Astrocyte (in vitro differentiated cells and primary cell): ENCODE measurements around the gene PHLDA2. TPM values are rescaled to one million over a fixed set of nuclear protein-coding genes. Genes with fewer than 3 reads are reported as not detected.
A peak's percentile ranks its signal among the peaks of the same experiment; 100 is the strongest.

Experiments used
- DNase-seq: peaks from one replicate; pipeline ENCODE4 v3.0.0-alpha.2; 2010; ENCODE audit warnings: low read depth
- FAIRE-seq: peaks from 2 replicates; lab custom pipeline; 2011; peaks lifted over from hg19 to GRCh38; lab: Jason Lieb, UNC
- H2AFZ ChIP-seq: 2 replicates; pipeline ENCODE4 v1.6.0; 2012; ENCODE audit warnings: low read depth, low read length, inconsistent platforms
- H3K27ac ChIP-seq: 2 replicates; pipeline ENCODE4 v1.5.1; 2011; ENCODE audit warnings: low read depth, low read length, inconsistent platforms
- H3K27me3 ChIP-seq: 2 replicates; pipeline ENCODE4 v1.6.0; 2011; ENCODE audit warnings: low read length, inconsistent platforms; ENCODE audit not compliant: insufficient read depth
- H3K36me3 ChIP-seq: 2 replicates; pipeline ENCODE4 v1.5.1; 2011; ENCODE audit warnings: low read length, inconsistent platforms; ENCODE audit not compliant: insufficient read depth
- H3K4me1 ChIP-seq: 2 replicates; pipeline ENCODE4 v1.5.1; 2011; ENCODE audit warnings: low read length, inconsistent platforms; ENCODE audit not compliant: insufficient read depth
- H3K4me2 ChIP-seq: 2 replicates; pipeline ENCODE4 v1.6.0; 2012; ENCODE audit warnings: low read length, inconsistent platforms
- H3K4me3 ChIP-seq: 2 replicates; pipeline ENCODE4 v1.5.1; 2011; ENCODE audit warnings: low read depth, mild to moderate bottlenecking, low read length, inconsistent platforms; ENCODE audit not compliant: insufficient read depth
- H3K79me2 ChIP-seq: 2 replicates; pipeline ENCODE4 v1.6.0; 2012; ENCODE audit warnings: mild to moderate bottlenecking, low read length, inconsistent platforms; ENCODE audit not compliant: insufficient read depth
- H3K9ac ChIP-seq: 2 replicates; pipeline ENCODE4 v1.6.0; 2012; ENCODE audit warnings: mild to moderate bottlenecking, low read length, inconsistent platforms
- H3K9me3 ChIP-seq: 2 replicates; pipeline ENCODE4 v1.5.1; 2012; ENCODE audit warnings: low read depth, mild to moderate bottlenecking, low read length, inconsistent platforms; ENCODE audit not compliant: insufficient read depth
- H4K20me1 ChIP-seq: 2 replicates; pipeline ENCODE4 v1.6.0; 2012; ENCODE audit warnings: low read length, inconsistent platforms; ENCODE audit not compliant: insufficient read depth
- H3K27ac Mint-ChIP-seq: one replicate; pipeline ENCODE4 v1.8.0; 2021; ENCODE audit warnings: mild to moderate bottlenecking, mixed read lengths; ENCODE audit not compliant: unreplicated experiment
- H3K27me3 Mint-ChIP-seq: one replicate; pipeline ENCODE4 v1.8.0; 2021; ENCODE audit warnings: low read depth, mixed read lengths; ENCODE audit not compliant: unreplicated experiment
- H3K36me3 Mint-ChIP-seq: one replicate; pipeline ENCODE4 v1.8.0; 2021; ENCODE audit warnings: low read depth, mixed read lengths; ENCODE audit not compliant: unreplicated experiment
- H3K4me1 Mint-ChIP-seq: one replicate; pipeline ENCODE4 v1.8.0; 2021; ENCODE audit warnings: low read depth, mixed read lengths; ENCODE audit not compliant: unreplicated experiment
- H3K4me3 Mint-ChIP-seq: one replicate; pipeline ENCODE4 v1.8.0; 2021; ENCODE audit warnings: mild to moderate bottlenecking, moderate library complexity, mixed read lengths; ENCODE audit not compliant: unreplicated experiment
- H3K9me3 Mint-ChIP-seq: one replicate; pipeline ENCODE4 v1.8.0; 2021; ENCODE audit warnings: mild to moderate bottlenecking, mixed read lengths; ENCODE audit not compliant: unreplicated experiment
- CTCF ChIP-seq: IDR thresholded peaks from 2 replicates; pipeline ENCODE4 v1.5.1; 2011; ENCODE audit warnings: low read depth, mild to moderate bottlenecking, inconsistent platforms, low read length, moderate library complexity; ENCODE audit not compliant: insufficient read depth
- EZH2 ChIP-seq: IDR thresholded peaks from 2 replicates; pipeline ENCODE4 v1.6.1; 2012; ENCODE audit warnings: mild to moderate bottlenecking, low read length, inconsistent platforms; ENCODE audit not compliant: insufficient read depth
- total RNA-seq: library from RNA; stranded (reverse); gene quantifications from 2 replicates; pipeline ENCODE4 v1.2.1, GENCODE V29; 2021

PHLDA2 gene
- total RNA-seq, 1 donor from 2014 or later: 78.8 TPM

- Mint-ChIP-seq H3K27ac (peak overlapping the region; percentile 47), H3K9me3 (no peaks in the 10 kb centered on the region), H3K4me1 (peaks cover 8% of the 10 kb centered on the region), H3K27me3 (no peaks in the 10 kb centered on the region), H3K4me3 (no peak overlapping the region), H3K36me3 (peaks cover 2% of the 10 kb centered on the region)
- peak overlapping the region; percentile 22 for H2AFZ ChIP-seq
- H3K27ac ChIP-seq: peak overlapping the region; percentile 68
- H3K4me1 ChIP-seq: peaks cover 23% of the 10 kb centered on the region
- no peak for DNase-seq
- H3K9ac ChIP-seq: peak overlapping the region; percentile 68
- H3K9me3 ChIP-seq: no peaks in the 10 kb centered on the region
- H3K36me3 ChIP-seq: no peaks in the 10 kb centered on the region
- H3K79me2 ChIP-seq: no peaks in the 10 kb centered on the region
- FAIRE-seq: no peak
- no peaks in the 10 kb centered on the region for H4K20me1 ChIP-seq
- H3K4me3 ChIP-seq: peak overlapping the region; percentile 27
- peaks cover 3% of the 10 kb centered on the region for H3K27me3 ChIP-seq
- TF ChIP-seq CTCF (no peak), EZH2 (no peak)
- peak overlapping the region; percentile 87 for H3K4me2 ChIP-seq
These were observed 16.2 kb downstream of the PHLDA2 start for GRCh38 chr11:2913019-2913431.

DNA sequence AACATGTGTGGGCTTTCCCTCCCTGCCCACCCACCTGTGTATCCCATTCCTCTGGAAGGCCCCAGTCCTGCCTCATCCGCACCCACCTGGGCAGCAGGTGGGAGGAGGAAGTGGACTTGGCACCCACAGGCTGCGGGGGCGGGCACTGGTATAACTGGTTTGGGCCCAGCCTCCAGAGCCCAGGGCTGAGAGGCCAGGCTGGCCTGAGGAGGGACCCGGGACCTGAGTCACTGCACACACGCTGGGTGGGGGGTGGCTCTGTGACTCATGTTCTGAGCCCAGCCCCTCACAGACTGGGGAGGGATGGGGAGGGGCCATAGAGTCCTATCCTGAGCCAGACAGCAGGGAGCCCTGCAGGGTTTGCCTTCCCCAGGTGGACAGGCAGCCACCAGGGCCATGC lies 16.7 kb downstream of the PHLDA2 start:
- Histone ChIP-seq H3K36me3 (no peaks in the 10 kb centered on the region), H2AFZ (peak overlapping the region; percentile 22), H3K4me3 (peak overlapping the region; percentile 27), H3K27me3 (peaks cover 3% of the 10 kb centered on the region), H3K27ac (peak overlapping the region; percentile 68), H3K9ac (peak overlapping the region; percentile 68), H3K79me2 (no peaks in the 10 kb centered on the region), H4K20me1 (no peaks in the 10 kb centered on the region), H3K4me2 (peak overlapping the region; percentile 87), H3K9me3 (no peaks in the 10 kb centered on the region), H3K4me1 (peaks cover 23% of the 10 kb centered on the region)
- H3K4me1 Mint-ChIP-seq: peaks cover 8% of the 10 kb centered on the region
- H3K4me3 Mint-ChIP-seq: no peak overlapping the region
- peaks cover 2% of the 10 kb centered on the region for H3K36me3 Mint-ChIP-seq
- FAIRE-seq (peak; percentile 29), DNase-seq (peak; percentile 76)
- no peaks in the 10 kb centered on the region for H3K27me3 Mint-ChIP-seq
- H3K9me3 Mint-ChIP-seq: peaks cover under 1% of the 10 kb centered on the region
- TF ChIP-seq EZH2 (no peak), CTCF (no peak)
- H3K27ac Mint-ChIP-seq: no peak overlapping the region

DNA sequence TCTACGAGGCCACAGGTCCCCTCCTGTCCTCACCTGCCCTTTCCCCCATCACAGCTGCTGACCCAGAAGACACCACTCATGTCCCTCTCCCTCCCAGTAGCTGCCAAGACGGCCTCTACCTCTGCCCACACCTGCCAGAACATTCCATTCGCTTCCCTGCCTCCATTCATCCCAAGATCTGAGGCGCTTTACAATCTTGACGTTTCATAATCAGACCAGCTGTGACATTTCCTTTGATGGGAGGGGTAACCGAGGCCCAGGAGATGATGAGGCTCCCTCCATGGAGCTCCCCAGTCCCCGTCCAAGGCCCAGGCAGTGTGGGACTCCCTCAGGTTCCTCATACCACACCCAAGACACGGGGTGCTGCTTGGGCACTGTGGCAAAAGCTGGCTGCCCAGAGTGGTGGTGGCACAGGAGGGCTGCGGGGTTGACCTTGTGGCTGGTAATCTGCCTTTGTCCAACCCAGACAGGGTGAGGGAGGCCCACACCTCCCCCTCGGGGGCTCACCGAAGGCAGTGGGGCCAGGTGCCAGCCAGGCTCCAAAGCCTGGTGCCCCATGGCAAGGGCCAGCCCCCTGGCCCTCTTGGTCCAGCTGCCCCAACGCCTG lies 17.3 kb downstream of the PHLDA2 start:
- FAIRE-seq (no peak), DNase-seq (no peak)
- H3K36me3 ChIP-seq: no peaks in the 10 kb centered on the region
- no peak overlapping the region for H3K4me3 ChIP-seq
- peak overlapping the region; percentile 87 for H3K4me2 ChIP-seq
- no peak overlapping the region for H2AFZ ChIP-seq
- no peak overlapping the region for H3K27ac ChIP-seq
- no peak overlapping the region for H3K27ac Mint-ChIP-seq
- TF ChIP-seq CTCF: no peak
- no peak for TF ChIP-seq EZH2
- H3K9me3 ChIP-seq: no peaks in the 10 kb centered on the region
- peaks cover 3% of the 10 kb centered on the region for H3K27me3 ChIP-seq
- H3K27me3 Mint-ChIP-seq: no peaks in the 10 kb centered on the region
- peaks cover 6% of the 10 kb centered on the region for H3K36me3 Mint-ChIP-seq
- peaks cover 3% of the 10 kb centered on the region for H3K9me3 Mint-ChIP-seq
- H3K9ac ChIP-seq: no peak overlapping the region
- no peaks in the 10 kb centered on the region for H3K79me2 ChIP-seq
- peaks cover 23% of the 10 kb centered on the region for H3K4me1 ChIP-seq
- no peaks in the 10 kb centered on the region for H4K20me1 ChIP-seq
- H3K4me1 Mint-ChIP-seq: peaks cover 8% of the 10 kb centered on the region
- no peak overlapping the region for H3K4me3 Mint-ChIP-seq
